Neuronal stem cell (in vitro differentiated cells): ENCODE data around the gene CLTC.

ENCODE experiments used
- DNase-seq: peaks from one replicate; pipeline ENCODE4 v3.0.0-alpha.2; 2013; ENCODE audit warnings: low spot score
- H2AFZ ChIP-seq: one replicate; pipeline ENCODE4 v1.6.1; 2013; ENCODE audit warnings: mild to moderate bottlenecking, low read length, inconsistent platforms
- H2AK5ac ChIP-seq: 2 replicates; pipeline ENCODE4 v1.6.1; 2013; ENCODE audit warnings: low read depth, mild to moderate bottlenecking, inconsistent platforms, low read length, moderate library complexity, mixed read lengths
- H2BK120ac ChIP-seq: 2 replicates; pipeline ENCODE4 v1.6.1; 2013; ENCODE audit warnings: low read depth, mild to moderate bottlenecking, inconsistent platforms, low read length, moderate library complexity, mixed read lengths
- H2BK12ac ChIP-seq: one replicate; pipeline ENCODE4 v1.6.1; 2013; ENCODE audit warnings: low read length, inconsistent platforms
- H2BK15ac ChIP-seq: 2 replicates; pipeline ENCODE4 v1.6.1; 2013; ENCODE audit warnings: mild to moderate bottlenecking, low read length, inconsistent platforms, mixed read lengths
- H2BK5ac ChIP-seq: one replicate; pipeline ENCODE4 v1.6.1; 2013; ENCODE audit warnings: inconsistent platforms, mild to moderate bottlenecking, low read length, moderate library complexity
- H3K14ac ChIP-seq: one replicate; pipeline ENCODE4 v1.6.1; 2013; ENCODE audit warnings: low read length, inconsistent platforms
- H3K18ac ChIP-seq: 2 replicates; pipeline ENCODE4 v1.6.1; 2013; ENCODE audit warnings: low read length, inconsistent platforms
- H3K23ac ChIP-seq: 2 replicates; pipeline ENCODE4 v1.6.1; 2013; ENCODE audit warnings: low read depth, mild to moderate bottlenecking, mixed read lengths, low read length, inconsistent platforms; ENCODE audit not compliant: poor library complexity
- H3K27ac ChIP-seq: replicated peaks from 3 replicates; pipeline ENCODE4 v1.5.1; 2013; ENCODE audit warnings: low read length, inconsistent platforms
- H3K27me3 ChIP-seq, 3 experiments: 2 replicates each; pipeline ENCODE4 v1.6.1; 2013; ENCODE audit warnings: low read length in 3 of 3, mild to moderate bottlenecking in 2 of 3, inconsistent platforms in 1 of 3, low read depth in 1 of 3, mixed read lengths in 1 of 3, moderate library complexity in 1 of 3; ENCODE audit not compliant: control insufficient read depth in 3 of 3, insufficient read depth in 3 of 3
- H3K36me3 ChIP-seq, 2 donors: replicated peaks in 1 of 2; 2 replicates each; pipeline ENCODE4 v1.6.1; 2013; ENCODE audit warnings: low read length in 2 of 2; ENCODE audit not compliant: control insufficient read depth in 2 of 2, insufficient read depth in 2 of 2
- H3K4ac ChIP-seq: 2 replicates; pipeline ENCODE4 v1.6.1; 2013; ENCODE audit warnings: inconsistent platforms, mild to moderate bottlenecking, low read length, moderate library complexity
- H3K4me1 ChIP-seq, 2 donors: 1 replicate in 1 of 2; 2 replicates in 1 of 2; pipeline ENCODE4 v1.6.1; 2013; ENCODE audit warnings: low read length in 2 of 2, low read depth in 1 of 2; ENCODE audit not compliant: control insufficient read depth in 2 of 2, insufficient read depth in 1 of 2
- H3K4me2 ChIP-seq: one replicate; pipeline ENCODE4 v1.6.1; 2013; ENCODE audit warnings: mild to moderate bottlenecking, low read length, inconsistent platforms; ENCODE audit not compliant: insufficient read depth, poor library complexity, severe bottlenecking
- H3K4me3 ChIP-seq, 2 donors: 2 replicates each; pipeline ENCODE4 v1.5.1; 2013; ENCODE audit warnings: low read length in 2 of 2, mild to moderate bottlenecking in 2 of 2, inconsistent platforms in 1 of 2, moderate library complexity in 1 of 2
- H3K79me1 ChIP-seq: one replicate; pipeline ENCODE4 v1.6.1; 2013; ENCODE audit warnings: low read depth, mild to moderate bottlenecking, inconsistent platforms, low read length, moderate library complexity
- H3K9ac ChIP-seq: one replicate; pipeline ENCODE4 v1.6.1; 2013; ENCODE audit warnings: mild to moderate bottlenecking, low read depth, low read length, inconsistent platforms; ENCODE audit not compliant: poor library complexity
- H3K9me3 ChIP-seq, 2 donors: replicated peaks in 1 of 2; 2 replicates each; pipeline versions ENCODE3 to v1.6.1; 2013; ENCODE audit warnings: low read length in 2 of 2, mild to moderate bottlenecking in 2 of 2, inconsistent platforms in 1 of 2, low read depth in 1 of 2, mixed read lengths in 1 of 2, moderate library complexity in 1 of 2; ENCODE audit not compliant: control insufficient read depth in 2 of 2, insufficient read depth in 1 of 2
- H4K8ac ChIP-seq: one replicate; pipeline ENCODE4 v1.6.1; 2013; ENCODE audit warnings: low read depth, mild to moderate bottlenecking, inconsistent platforms, low read length, moderate library complexity
- H4K91ac ChIP-seq: one replicate; pipeline ENCODE4 v1.6.1; 2013; ENCODE audit warnings: low read length, low read depth, mild to moderate bottlenecking, inconsistent platforms; ENCODE audit not compliant: poor library complexity
- WGBS, 2 donors: extraction: QIAGEN DNeasy Blood & Tissue Kit; methylation state at CpG; one replicate each; pipeline ENCODE4 v1.1.7; 2013; ENCODE audit warnings: missing lambda C conversion rate in 2 of 2, mixed read lengths in 1 of 2; ENCODE audit not compliant: insufficient read length in 2 of 2, insufficient replicate concordance in 1 of 2; ENCODE audit errors: extremely low coverage in 2 of 2; 5-methylcytosine and 5-hydroxymethylcytosine counted together

The CLTC gene

GRCh38 chr17:59693582-59693981, 73.9 kb downstream of the CLTC start:
- Histone ChIP-seq H4K8ac (no peak overlapping the region), H3K4me3 (no peak overlapping the region), H3K14ac (no peak overlapping the region), H3K18ac (no peak overlapping the region), H2BK120ac (no peak overlapping the region), H3K4ac (no peak overlapping the region), H3K23ac (no peak overlapping the region), H2BK15ac (no peak overlapping the region), H3K79me1 (no peaks in the 10 kb centered on the region), H3K9me3 (no peaks in the 10 kb centered on the region), H3K27me3 (no peaks in the 10 kb centered on the region), H2BK12ac (no peak overlapping the region), H2AFZ (no peak overlapping the region), H3K4me1 (no peaks in the 10 kb centered on the region), H3K36me3 (peaks cover 27 to 98% of the 10 kb centered on the region in 2 donors), H3K9ac (no peak overlapping the region), H2AK5ac (no peak overlapping the region), H3K4me2 (no peak overlapping the region), H4K91ac (no peak overlapping the region), H3K27ac (no peak overlapping the region), H2BK5ac (no peak overlapping the region)
- no CpG with 5 or more reads among the region's 7 CpGs for WGBS, 2 donors
- no peak for DNase-seq

GRCh38 chr17:59694344-59694743, 74.6 kb downstream of the CLTC start:
- Histone ChIP-seq H4K8ac (no peak overlapping the region), H3K9ac (no peak overlapping the region), H3K23ac (no peak overlapping the region), H3K9me3 (no peaks in the 10 kb centered on the region), H3K27ac (no peak overlapping the region), H4K91ac (no peak overlapping the region), H3K4me3 (no peak overlapping the region), H2BK120ac (no peak overlapping the region), H3K79me1 (no peaks in the 10 kb centered on the region), H3K36me3 (peaks cover 31 to 98% of the 10 kb centered on the region in 2 donors), H2AK5ac (no peak overlapping the region), H3K4me1 (no peaks in the 10 kb centered on the region), H2AFZ (no peak overlapping the region), H3K4ac (no peak overlapping the region), H3K18ac (no peak overlapping the region), H2BK5ac (no peak overlapping the region), H3K4me2 (no peak overlapping the region), H3K27me3 (no peaks in the 10 kb centered on the region), H2BK12ac (no peak overlapping the region), H2BK15ac (no peak overlapping the region), H3K14ac (no peak overlapping the region)
- DNase-seq, result no peak
- WGBS, 2 donors, result no CpG with 5 or more reads among the region's 2 CpGs

- H3K4me1 ChIP-seq, result no peaks in the 10 kb centered on the region
- H3K9ac ChIP-seq, result no peak overlapping the region
- H3K79me1 ChIP-seq, result no peaks in the 10 kb centered on the region
- H3K36me3 ChIP-seq, result peaks cover 32 to 98% of the 10 kb centered on the region in 2 donors
- H3K4me2 ChIP-seq, result no peak overlapping the region
- no peak overlapping the region for H3K23ac ChIP-seq
- peaks cover 0 to 2% of the 10 kb centered on the region in 2 donors for H3K9me3 ChIP-seq
- no peak overlapping the region for H3K18ac ChIP-seq
- H3K27me3 ChIP-seq, result no peaks in the 10 kb centered on the region
- H2BK12ac ChIP-seq, result no peak overlapping the region
- no peak overlapping the region for H2BK15ac ChIP-seq
- H2BK5ac ChIP-seq, result no peak overlapping the region
- no peak overlapping the region for H3K27ac ChIP-seq
- whole genome bisulfite sequencing, 2 donors, result no CpG with 5 or more reads among the region's 3 CpGs
- H3K4ac ChIP-seq, result no peak overlapping the region
- H4K8ac ChIP-seq, result no peak overlapping the region
- H2AFZ ChIP-seq, result no peak overlapping the region
- DNase-seq, result no peak
- no peak overlapping the region for H2AK5ac ChIP-seq
- H3K4me3 ChIP-seq, result no peak overlapping the region
- no peak overlapping the region for H2BK120ac ChIP-seq
- H3K14ac ChIP-seq, result no peak overlapping the region
- no peak overlapping the region for H4K91ac ChIP-seq
Observed at GRCh38 chr17:59695945-59696681, 76.4 kb downstream of the CLTC start.

GRCh38 chr17:59696682-59697277, 77.1 kb downstream of the CLTC start:
- Histone ChIP-seq H3K9ac (no peak overlapping the region), H3K14ac (no peak overlapping the region), H2BK15ac (no peak overlapping the region), H4K91ac (no peak overlapping the region), H2AFZ (no peak overlapping the region), H3K79me1 (no peaks in the 10 kb centered on the region), H3K4me1 (no peaks in the 10 kb centered on the region), H3K9me3 (peaks cover 0 to 2% of the 10 kb centered on the region in 2 donors), H3K27me3 (no peaks in the 10 kb centered on the region), H4K8ac (no peak overlapping the region), H3K27ac (no peak overlapping the region), H2AK5ac (no peak overlapping the region), H3K23ac (no peak overlapping the region), H3K18ac (no peak overlapping the region), H3K4ac (no peak overlapping the region), H2BK120ac (no peak overlapping the region), H2BK5ac (no peak overlapping the region), H2BK12ac (no peak overlapping the region), H3K36me3 (peaks cover 32 to 98% of the 10 kb centered on the region in 2 donors), H3K4me2 (no peak overlapping the region), H3K4me3 (no peak overlapping the region)
- DNase-seq, result no peak
- no CpG with 5 or more reads among the region's 2 CpGs for WGBS, 2 donors
